ENCODE results near the gene SUSD6. TPM values are rescaled to one million over a fixed set of nuclear protein-coding genes. Genes with fewer than 3 reads are reported as not detected.

SUSD6 gene
- total and polyA plus RNA-seq, 9 of the 15 experiments (the other 6 are each of a cell fraction or from before 2014, with no cell fraction given): 2.9 to 20.7 (median 5.6) TPM

DNA sequence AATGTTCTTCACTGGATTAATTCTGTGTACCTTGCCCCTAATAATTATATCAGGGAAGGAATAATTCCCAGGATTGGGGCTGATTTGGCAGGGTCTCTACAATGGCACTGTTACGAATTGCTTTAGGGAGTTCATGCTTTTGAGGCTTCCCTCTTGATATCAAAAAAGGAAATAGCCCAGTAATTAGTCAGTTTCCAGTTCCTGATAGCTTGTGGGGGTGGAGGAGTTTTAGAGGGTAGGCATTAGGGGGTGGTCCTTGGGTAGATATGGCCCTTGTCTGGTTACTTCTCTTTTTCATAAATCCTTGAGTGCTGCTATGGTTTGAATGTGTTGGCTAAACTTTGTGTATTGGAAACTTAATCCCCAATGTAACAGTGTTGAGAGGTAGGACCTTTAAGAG lies 149.4 kb downstream of the SUSD6 start:
- no peaks in the 10 kb centered on the region for H3K9me1 ChIP-seq (ENCODE audit: control insufficient read depth, insufficient read depth, low read length)
- no peaks in the 10 kb centered on the region for H4K20me1 ChIP-seq (replicated peaks; ENCODE audit: control insufficient read depth, insufficient read depth, low read length)
- peak overlapping the region; percentile 58 for H2AFZ ChIP-seq (ENCODE audit: low read depth, low read length)
- H3K79me2 ChIP-seq (ENCODE audit: control insufficient read depth, insufficient read depth, low read length): no peaks in the 10 kb centered on the region
- in situ Hi-C loops (cut with MboI) (no loop called here), intact Hi-C loops (cut with micrococcal nuclease) (no loop called here)
- CTCF ChIA-PET (ENCODE audit: low intra/inter-chr PET ratio): no interaction called here
- FAIRE-seq: no peak
- H3K9me3 ChIP-seq (replicated peaks; ENCODE audit: control insufficient read depth, insufficient read depth, low read depth, low read length): 0 out of 2 replicates have a peak, but pooled peaks cover 1% of the 10 kb centered on the region
- peaks cover 4 to 13% of the 10 kb centered on the region in 2 experiments; a peak in 4 of 5 replicates for H3K4me1 ChIP-seq (replicated peaks in 1 of 2; ENCODE audit: control insufficient read depth in 2 of 2, insufficient read depth in 2 of 2, low read length in 2 of 2)
- H3K27me3 ChIP-seq (ENCODE audit: control insufficient read depth in 2 of 2, insufficient read depth in 2 of 2, low read length in 2 of 2): no peaks in the 10 kb centered on the region
- POLR2A ChIA-PET: interaction anchor here (0.7 kb wide), 2 partner anchors 15 to 407 kb away, joined by 3 read pairs; no protein-coding TSS in a partner anchor
- ATAC-seq: no peak
- H3K9ac ChIP-seq (ENCODE audit: insufficient read depth in 1 of 2, low read depth in 2 of 2, low read length in 2 of 2): no peak overlapping the region
- no peak overlapping the region for H3K4me2 ChIP-seq (ENCODE audit: insufficient read depth, low read length)
- BruUV-seq (replicated peaks): no TSS peak
- H3K36me3 ChIP-seq (ENCODE audit: control insufficient read depth, insufficient read depth, low read length): no peaks in the 10 kb centered on the region
- no peak overlapping the region for H3K27ac ChIP-seq (ENCODE audit: extremely low read depth, low read depth, low read length)
- WGBS (ENCODE audit: insufficient coverage, low coverage, missing lambda C conversion rate): 36% methylated on average over 1 of the region's 1 CpG
- no peak overlapping the region for H3K4me3 ChIP-seq
- no peak for DNase-seq (ENCODE audit: extremely low read depth in 1 of 4, low spot score in 3 of 4)
- TF ChIP-seq FOXK1 (CRISPR knock-in tag; IDR thresholded peaks at IDR 0.05; ENCODE audit: borderline replicate concordance) (no peak), ARID2 (IDR thresholded peaks at IDR 0.05) (no peak), EP300 (IDR thresholded peaks at IDR 0.05; ENCODE audit: low read length) (no peak), MECOM (CRISPR knock-in tag; IDR thresholded peaks at IDR 0.05) (no peak), DNMT1 (IDR thresholded peaks at IDR 0.05) (no peak), NR4A1 (CRISPR knock-in tag; IDR thresholded peaks at IDR 0.05) (no peak), NR4A1 (tag; IDR thresholded peaks at IDR 0.05) (no peak), ZNF165 (CRISPR knock-in tag; IDR thresholded peaks at IDR 0.05; ENCODE audit: borderline replicate concordance) (no peak), KHSRP (IDR thresholded peaks at IDR 0.05) (no peak), ZNF316 (IDR thresholded peaks at IDR 0.05) (no peak), MAZ (CRISPR knock-in tag; conservative IDR thresholded peaks at IDR 0.05 in 1 of 2, IDR thresholded peaks at IDR 0.05 in 1 of 2) (no peak), DDX20 (tag; IDR thresholded peaks at IDR 0.05; ENCODE audit: low read depth) (no peak), RBM14 (IDR thresholded peaks at IDR 0.05; ENCODE audit: borderline replicate concordance, insufficient read depth, low read depth, low read length) (no peak)
- TF ChIP-seq, protein P1, sequence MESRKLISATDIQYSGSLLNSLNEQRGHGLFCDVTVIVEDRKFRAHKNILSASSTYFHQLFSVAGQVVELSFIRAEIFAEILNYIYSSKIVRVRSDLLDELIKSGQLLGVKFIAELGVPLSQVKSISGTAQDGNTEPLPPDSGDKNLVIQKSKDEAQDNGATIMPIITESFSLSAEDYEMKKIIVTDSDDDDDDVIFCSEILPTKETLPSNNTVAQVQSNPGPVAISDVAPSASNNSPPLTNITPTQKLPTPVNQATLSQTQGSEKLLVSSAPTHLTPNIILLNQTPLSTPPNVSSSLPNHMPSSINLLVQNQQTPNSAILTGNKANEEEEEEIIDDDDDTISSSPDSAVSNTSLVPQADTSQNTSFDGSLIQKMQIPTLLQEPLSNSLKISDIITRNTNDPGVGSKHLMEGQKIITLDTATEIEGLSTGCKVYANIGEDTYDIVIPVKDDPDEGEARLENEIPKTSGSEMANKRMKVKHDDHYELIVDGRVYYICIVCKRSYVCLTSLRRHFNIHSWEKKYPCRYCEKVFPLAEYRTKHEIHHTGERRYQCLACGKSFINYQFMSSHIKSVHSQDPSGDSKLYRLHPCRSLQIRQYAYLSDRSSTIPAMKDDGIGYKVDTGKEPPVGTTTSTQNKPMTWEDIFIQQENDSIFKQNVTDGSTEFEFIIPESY (CRISPR knock-in tag; IDR thresholded peaks at IDR 0.05): no peak
- TF ChIP-seq, protein P2, sequence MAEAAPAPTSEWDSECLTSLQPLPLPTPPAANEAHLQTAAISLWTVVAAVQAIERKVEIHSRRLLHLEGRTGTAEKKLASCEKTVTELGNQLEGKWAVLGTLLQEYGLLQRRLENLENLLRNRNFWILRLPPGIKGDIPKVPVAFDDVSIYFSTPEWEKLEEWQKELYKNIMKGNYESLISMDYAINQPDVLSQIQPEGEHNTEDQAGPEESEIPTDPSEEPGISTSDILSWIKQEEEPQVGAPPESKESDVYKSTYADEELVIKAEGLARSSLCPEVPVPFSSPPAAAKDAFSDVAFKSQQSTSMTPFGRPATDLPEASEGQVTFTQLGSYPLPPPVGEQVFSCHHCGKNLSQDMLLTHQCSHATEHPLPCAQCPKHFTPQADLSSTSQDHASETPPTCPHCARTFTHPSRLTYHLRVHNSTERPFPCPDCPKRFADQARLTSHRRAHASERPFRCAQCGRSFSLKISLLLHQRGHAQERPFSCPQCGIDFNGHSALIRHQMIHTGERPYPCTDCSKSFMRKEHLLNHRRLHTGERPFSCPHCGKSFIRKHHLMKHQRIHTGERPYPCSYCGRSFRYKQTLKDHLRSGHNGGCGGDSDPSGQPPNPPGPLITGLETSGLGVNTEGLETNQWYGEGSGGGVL (CRISPR knock-in tag; IDR thresholded peaks at IDR 0.05): no peak
- TF ChIP-seq, protein P3, sequence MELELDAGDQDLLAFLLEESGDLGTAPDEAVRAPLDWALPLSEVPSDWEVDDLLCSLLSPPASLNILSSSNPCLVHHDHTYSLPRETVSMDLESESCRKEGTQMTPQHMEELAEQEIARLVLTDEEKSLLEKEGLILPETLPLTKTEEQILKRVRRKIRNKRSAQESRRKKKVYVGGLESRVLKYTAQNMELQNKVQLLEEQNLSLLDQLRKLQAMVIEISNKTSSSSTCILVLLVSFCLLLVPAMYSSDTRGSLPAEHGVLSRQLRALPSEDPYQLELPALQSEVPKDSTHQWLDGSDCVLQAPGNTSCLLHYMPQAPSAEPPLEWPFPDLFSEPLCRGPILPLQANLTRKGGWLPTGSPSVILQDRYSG (tag; conservative IDR thresholded peaks at IDR 0.05; ENCODE audit: low read depth): no peak
- TF ChIP-seq, protein P4, sequence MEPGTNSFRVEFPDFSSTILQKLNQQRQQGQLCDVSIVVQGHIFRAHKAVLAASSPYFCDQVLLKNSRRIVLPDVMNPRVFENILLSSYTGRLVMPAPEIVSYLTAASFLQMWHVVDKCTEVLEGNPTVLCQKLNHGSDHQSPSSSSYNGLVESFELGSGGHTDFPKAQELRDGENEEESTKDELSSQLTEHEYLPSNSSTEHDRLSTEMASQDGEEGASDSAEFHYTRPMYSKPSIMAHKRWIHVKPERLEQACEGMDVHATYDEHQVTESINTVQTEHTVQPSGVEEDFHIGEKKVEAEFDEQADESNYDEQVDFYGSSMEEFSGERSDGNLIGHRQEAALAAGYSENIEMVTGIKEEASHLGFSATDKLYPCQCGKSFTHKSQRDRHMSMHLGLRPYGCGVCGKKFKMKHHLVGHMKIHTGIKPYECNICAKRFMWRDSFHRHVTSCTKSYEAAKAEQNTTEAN (CRISPR knock-in tag; IDR thresholded peaks at IDR 0.05): no peak
- TF ChIP-seq, protein P5, sequence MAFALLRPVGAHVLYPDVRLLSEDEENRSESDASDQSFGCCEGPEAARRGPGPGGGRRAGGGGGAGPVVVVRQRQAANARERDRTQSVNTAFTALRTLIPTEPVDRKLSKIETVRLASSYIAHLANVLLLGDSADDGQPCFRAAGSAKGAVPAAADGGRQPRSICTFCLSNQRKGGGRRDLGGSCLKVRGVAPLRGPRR (CRISPR knock-in tag; IDR thresholded peaks at IDR 0.05): no peak
